Keratinocyte (primary cell): ENCODE results near the gene USP20. TPM values are rescaled to one million over a fixed set of nuclear protein-coding genes. Genes with fewer than 3 reads are reported as not detected.

Source experiments
- DNase-seq: peaks from one replicate; pipeline ENCODE4 v3.0.0-alpha.2; 2011; ENCODE audit warnings: low read depth, missing footprints, low spot score
- FAIRE-seq: peaks from 2 replicates; lab custom pipeline; 2011; peaks lifted over from hg19 to GRCh38; lab: Jason Lieb, UNC
- H2AFZ ChIP-seq: 2 replicates; pipeline ENCODE4 v1.6.0; 2012; ENCODE audit warnings: low read length, control low read depth, inconsistent platforms; ENCODE audit not compliant: control insufficient read depth
- H3K27ac ChIP-seq: 2 replicates; pipeline ENCODE4 v1.5.1; 2011; ENCODE audit warnings: low read length; ENCODE audit not compliant: control insufficient read depth, insufficient read depth
- H3K27me3 ChIP-seq: 3 replicates; pipeline ENCODE4 v1.6.0; 2011; ENCODE audit warnings: low read length; ENCODE audit not compliant: control insufficient read depth, insufficient read depth; ENCODE audit errors: extremely low read depth
- H3K36me3 ChIP-seq, 2 experiments: 2 replicates in 1 of 2; 3 replicates in 1 of 2; pipeline ENCODE4 v1.5.1; 2011; ENCODE audit warnings: low read length in 2 of 2, mild to moderate bottlenecking in 1 of 2; ENCODE audit not compliant: control insufficient read depth in 2 of 2, insufficient read depth in 2 of 2; ENCODE audit errors: extremely low read depth in 1 of 2
- H3K4me1 ChIP-seq: 3 replicates; pipeline ENCODE4 v1.5.1; 2011; ENCODE audit warnings: low read length; ENCODE audit not compliant: control insufficient read depth, insufficient read depth; ENCODE audit errors: extremely low read depth
- H3K4me2 ChIP-seq: 3 replicates; pipeline ENCODE4 v1.6.0; 2011; ENCODE audit warnings: low read depth, low read length; ENCODE audit not compliant: control insufficient read depth, insufficient read depth; ENCODE audit errors: extremely low read depth
- H3K4me3 ChIP-seq, 3 experiments: fragments of 200-600 bp in 1 of 3; sonication (generic) in 1 of 3; 2 replicates in 2 of 3; 3 replicates in 1 of 3; pipeline ENCODE4 v1.5.1; 2011 to 2016; ENCODE audit warnings: low read length in 3 of 3, mild to moderate bottlenecking in 3 of 3, control low read depth in 2 of 3, inconsistent platforms in 1 of 3, low read depth in 1 of 3, mixed read lengths in 1 of 3, mixed run types in 1 of 3, moderate library complexity in 1 of 3; ENCODE audit not compliant: control insufficient read depth in 2 of 3, insufficient read depth in 2 of 3; ENCODE audit errors: extremely low read depth in 1 of 3
- H3K79me2 ChIP-seq: 2 replicates; pipeline ENCODE4 v1.6.0; 2012; ENCODE audit warnings: low read length; ENCODE audit not compliant: control insufficient read depth, insufficient read depth
- H3K9ac ChIP-seq: 3 replicates; pipeline ENCODE4 v1.6.0; 2011; ENCODE audit warnings: low read length; ENCODE audit not compliant: control insufficient read depth, insufficient read depth; ENCODE audit errors: extremely low read depth
- H3K9me1 ChIP-seq: 3 replicates; pipeline ENCODE4 v1.6.0; 2011; ENCODE audit warnings: low read length; ENCODE audit not compliant: control insufficient read depth, insufficient read depth; ENCODE audit errors: extremely low read depth
- H3K9me3 ChIP-seq: 2 replicates; pipeline ENCODE4 v1.5.1; 2012; ENCODE audit warnings: low read depth, low read length; ENCODE audit not compliant: control insufficient read depth
- H4K20me1 ChIP-seq: 3 replicates; pipeline ENCODE4 v1.6.0; 2011; ENCODE audit warnings: low read length; ENCODE audit not compliant: control insufficient read depth, insufficient read depth; ENCODE audit errors: extremely low read depth
- EZH2 ChIP-seq: IDR thresholded peaks from one replicate; pipeline ENCODE4 v1.6.1; 2012; ENCODE audit warnings: inconsistent platforms, mild to moderate bottlenecking, low read length, moderate library complexity
- dilution Hi-C: fragments of 300-500 bp; cut with MboI; formaldehyde crosslinking; loops from one replicate; pipeline ENCODE4 v1.7.0; 2020; ENCODE audit warnings: low sequenced_read_pairs; ENCODE audit not compliant: extremely low pct_ligation_motif_present
- polyA plus RNA-seq, 5 experiments: library from polyadenylated mRNA; depleted of rRNA in 3 of 5; stranded (reverse) in 3 of 5; stranded (forward) in 1 of 5; unstranded in 1 of 5; fragments of >200 nt; gene quantifications; 1 replicate in 1 of 5; 2 replicates in 3 of 5; 3 replicates in 1 of 5; pipeline versions ENCODE4 v1.2.1 to v1.2.3, GENCODE V29; 2011 to 2012; ENCODE audit warnings: missing spikeins in 2 of 5, low read depth in 1 of 5, low replicate concordance in 1 of 5
- TF ChIP-seq, protein P1 (sequence below), 3 experiments: IDR thresholded peaks in 1 of 3; conservative IDR thresholded peaks in 1 of 3; optimal IDR thresholded peaks in 1 of 3; 2 replicates in 2 of 3; 3 replicates in 1 of 3; pipeline versions ENCODE3 to v1.5.1; 2011; ENCODE audit warnings: low read length in 3 of 3, mild to moderate bottlenecking in 3 of 3, moderate library complexity in 2 of 3, control low read depth in 1 of 3, inconsistent platforms in 1 of 3; ENCODE audit not compliant: insufficient read depth in 2 of 3; ENCODE audit errors: extremely low read depth in 1 of 3

The USP20 gene
- polyA plus RNA-seq, 1 donor (not counting 4 experiments of a cell fraction or from before 2014, with no cell fraction given) = 6.4 TPM

DNA sequence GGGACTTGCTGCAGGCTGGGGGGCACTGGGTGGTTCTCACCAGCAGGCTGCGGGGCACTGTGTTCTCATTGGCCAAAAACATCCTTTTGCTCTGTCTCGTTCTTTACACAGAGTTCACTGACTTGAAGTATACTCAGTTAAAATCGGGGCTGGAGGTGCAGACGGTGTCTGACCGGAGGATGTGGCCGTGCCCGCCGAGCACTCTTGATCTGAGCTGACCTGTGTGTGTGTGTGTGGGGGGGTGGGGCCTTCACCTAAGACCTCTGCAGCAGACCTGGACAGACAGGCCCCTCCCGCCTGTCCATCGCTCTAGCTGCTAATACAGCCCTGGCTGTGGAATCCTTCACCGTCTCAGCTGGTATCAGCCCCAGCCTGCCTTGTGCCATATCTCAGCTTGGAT is 25.1 kb upstream of the USP20 start:
- no peaks in the 10 kb centered on the region for H4K20me1 ChIP-seq
- no peak for DNase-seq
- no peaks in the 10 kb centered on the region for H3K9me1 ChIP-seq
- no peak for FAIRE-seq
- no peak overlapping the region for H2AFZ ChIP-seq
- no peaks in the 10 kb centered on the region for H3K9me3 ChIP-seq
- no peak overlapping the region for H3K9ac ChIP-seq
- peaks cover 26 to 30% of the 10 kb centered on the region in 2 experiments for H3K36me3 ChIP-seq
- peaks cover 1% of the 10 kb centered on the region for H3K79me2 ChIP-seq
- no peak overlapping the region for H3K4me3 ChIP-seq
- TF ChIP-seq EZH2 = no peak
- TF ChIP-seq, protein P1, sequence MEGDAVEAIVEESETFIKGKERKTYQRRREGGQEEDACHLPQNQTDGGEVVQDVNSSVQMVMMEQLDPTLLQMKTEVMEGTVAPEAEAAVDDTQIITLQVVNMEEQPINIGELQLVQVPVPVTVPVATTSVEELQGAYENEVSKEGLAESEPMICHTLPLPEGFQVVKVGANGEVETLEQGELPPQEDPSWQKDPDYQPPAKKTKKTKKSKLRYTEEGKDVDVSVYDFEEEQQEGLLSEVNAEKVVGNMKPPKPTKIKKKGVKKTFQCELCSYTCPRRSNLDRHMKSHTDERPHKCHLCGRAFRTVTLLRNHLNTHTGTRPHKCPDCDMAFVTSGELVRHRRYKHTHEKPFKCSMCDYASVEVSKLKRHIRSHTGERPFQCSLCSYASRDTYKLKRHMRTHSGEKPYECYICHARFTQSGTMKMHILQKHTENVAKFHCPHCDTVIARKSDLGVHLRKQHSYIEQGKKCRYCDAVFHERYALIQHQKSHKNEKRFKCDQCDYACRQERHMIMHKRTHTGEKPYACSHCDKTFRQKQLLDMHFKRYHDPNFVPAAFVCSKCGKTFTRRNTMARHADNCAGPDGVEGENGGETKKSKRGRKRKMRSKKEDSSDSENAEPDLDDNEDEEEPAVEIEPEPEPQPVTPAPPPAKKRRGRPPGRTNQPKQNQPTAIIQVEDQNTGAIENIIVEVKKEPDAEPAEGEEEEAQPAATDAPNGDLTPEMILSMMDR (optimal IDR thresholded peaks at IDR 0.05 in 1 of 3, IDR thresholded peaks at IDR 0.05 in 1 of 3, conservative IDR thresholded peaks at IDR 0.05 in 1 of 3; ENCODE audit: extremely low read depth in 1 of 3, insufficient read depth in 2 of 3, low read length in 3 of 3) = no peak
- dilution Hi-C loops = no loop called here
- H3K4me1 ChIP-seq = no peaks in the 10 kb centered on the region
- no peak overlapping the region for H3K4me2 ChIP-seq
- H3K27ac ChIP-seq = no peak overlapping the region
- H3K27me3 ChIP-seq = no peaks in the 10 kb centered on the region

DNA sequence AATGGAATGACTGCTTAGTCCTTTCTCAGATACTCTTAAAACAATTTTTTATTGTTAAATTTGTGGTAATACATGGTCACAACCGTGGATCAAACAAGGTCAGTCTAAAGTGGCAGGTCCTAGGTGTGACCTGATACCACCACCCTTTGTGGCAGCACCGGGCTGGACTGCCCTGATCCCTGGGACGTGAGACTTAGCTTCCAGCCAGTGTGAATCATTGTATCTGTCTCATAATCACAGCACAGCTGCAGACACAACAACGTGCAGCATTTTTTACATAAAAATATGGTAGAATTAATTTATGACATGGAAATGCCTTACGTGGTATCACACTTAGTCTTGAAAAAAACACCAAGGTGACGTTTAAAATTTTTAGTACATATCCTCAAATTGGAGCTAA is 24.5 kb upstream of the USP20 start:
- Histone ChIP-seq H3K27me3 (no peaks in the 10 kb centered on the region), H4K20me1 (no peaks in the 10 kb centered on the region), H3K4me2 (no peak overlapping the region), H3K36me3 (peaks cover 27 to 31% of the 10 kb centered on the region in 2 experiments), H3K9me3 (no peaks in the 10 kb centered on the region), H3K4me1 (no peaks in the 10 kb centered on the region), H3K9me1 (no peaks in the 10 kb centered on the region), H3K4me3 (no peak overlapping the region), H3K79me2 (no peaks in the 10 kb centered on the region), H3K9ac (no peak overlapping the region), H3K27ac (no peak overlapping the region), H2AFZ (no peak overlapping the region)
- DNase-seq (no peak), FAIRE-seq (no peak)
- TF ChIP-seq EZH2 = no peak
- TF ChIP-seq, protein P1 (optimal IDR thresholded peaks at IDR 0.05 in 1 of 3, IDR thresholded peaks at IDR 0.05 in 1 of 3, conservative IDR thresholded peaks at IDR 0.05 in 1 of 3; ENCODE audit: extremely low read depth in 1 of 3, insufficient read depth in 2 of 3, low read length in 3 of 3) = no peak
- dilution Hi-C loops = no loop called here
